Esophagus muscularis mucosa (tissue), 4 donors: ENCODE data around the gene DOCK4. TPM values are rescaled to one million over a fixed set of nuclear protein-coding genes. Genes with fewer than 3 reads are reported as not detected.

Source experiments
- DNase-seq: peaks from one replicate; pipeline ENCODE4 v3.0.0-alpha.2; 2017; ENCODE audit errors: extremely low spot score
- H3K27ac ChIP-seq, 4 donors: fragments of 200-600 bp; sonication (generic); replicated peaks in 1 of 4; 1 replicate in 3 of 4; 2 replicates in 1 of 4; pipeline ENCODE4 v1.5.1; 2016 to 2019; ENCODE audit warnings: mild to moderate bottlenecking in 1 of 4
- H3K27me3 ChIP-seq, 4 donors: fragments of 200-600 bp; sonication (generic); one replicate each; pipeline versions ENCODE4 v1.5.1 to v1.6.0; 2016 to 2019
- H3K36me3 ChIP-seq, 4 donors: fragments of 200-600 bp; sonication (generic); one replicate each; pipeline ENCODE4 v1.5.1; 2016 to 2019
- H3K4me1 ChIP-seq, 4 donors: fragments of 200-600 bp; sonication (generic); one replicate each; pipeline ENCODE4 v1.5.1; 2016 to 2019
- H3K4me3 ChIP-seq, 4 donors: fragments of 200-600 bp; sonication (generic); 1 replicate in 2 of 4; 2 replicates in 2 of 4; pipeline ENCODE4 v1.5.1; 2016 to 2019; ENCODE audit warnings: mild to moderate bottlenecking in 4 of 4, moderate library complexity in 1 of 4
- H3K9me3 ChIP-seq, 4 donors: fragments of 200-600 bp; sonication (generic); 1 replicate in 3 of 4; 2 replicates in 1 of 4; pipeline ENCODE4 v1.5.1; 2016 to 2019
- CTCF ChIP-seq, 3 experiments: fragments of 200-600 bp in 2 of 3; fragments of 450-650 bp in 1 of 3; sonication (generic) in 2 of 3; IDR thresholded peaks; one replicate each; pipeline ENCODE4 v1.5.1; 2017 to 2019; ENCODE audit warnings: antibody characterized with exemption in 3 of 3, mild to moderate bottlenecking in 2 of 3, moderate library complexity in 1 of 3
- EP300 ChIP-seq: sonication (generic); formaldehyde crosslinking; IDR thresholded peaks from one replicate; pipeline ENCODE4 v1.6.1; 2017; ENCODE audit warnings: antibody characterized with exemption
- POLR2A ChIP-seq: fragments of 450-650 bp; IDR thresholded peaks from one replicate; pipeline ENCODE4 v1.6.1; 2017; ENCODE audit warnings: antibody characterized with exemption, moderate library complexity, mild to moderate bottlenecking, low read depth
- POLR2AphosphoS5 ChIP-seq, 2 donors: sonication (generic); formaldehyde crosslinking; IDR thresholded peaks; one replicate each; pipeline ENCODE4 v1.6.1; 2017; ENCODE audit warnings: antibody characterized with exemption in 2 of 2
- WGBS: methylation state at CpG from one replicate; pipeline ENCODE4 v1.1.5; 2018; 5-methylcytosine and 5-hydroxymethylcytosine counted together
- intact Hi-C: fragments of 100-400 bp; cut with DNase I; formaldehyde crosslinking; loops from one replicate; pipeline ENCODE4 v1.15.1; 2023
- total RNA-seq, 4 donors: library from RNA; depleted of rRNA; stranded (reverse); fragments of >200 nt; gene quantifications; one replicate each; pipeline versions ENCODE4 v1.1.0 to v1.2.1, GENCODE V29; 2016

DOCK4 gene
- total RNA-seq, 4 donors from 2014 or later: 14.0 to 25.3 (median 18.8) TPM

GRCh38 chr7:111796671-111797070 lies 409.5 kb downstream of the DOCK4 start:
- Histone ChIP-seq H3K27ac (no peak overlapping the region), H3K36me3 (peaks cover 0 to 30% (median 10%) of the 10 kb centered on the region in 4 donors), H3K4me3 (no peak overlapping the region), H3K27me3 (no peaks in the 10 kb centered on the region), H3K4me1 (no peaks in the 10 kb centered on the region), H3K9me3 (peaks cover 0 to 54% (median 48%) of the 10 kb centered on the region in 4 donors)
- intact Hi-C loops: no loop called here
- 87% methylated on average over 7 of the region's 7 CpGs for WGBS
- no peak for TF ChIP-seq CTCF (IDR thresholded peaks at IDR 0.05)
- TF ChIP-seq EP300: no peak
- TF ChIP-seq POLR2A: no peak
- no peak for TF ChIP-seq POLR2AphosphoS5 (IDR thresholded peaks at IDR 0.05)
- no peak for DNase-seq

GRCh38 chr7:111789870-111790269 lies 416.3 kb downstream of the DOCK4 start:
- no peak for DNase-seq
- Histone ChIP-seq H3K4me3 (no peak overlapping the region), H3K9me3 (peaks cover 0 to 10% (median 3%) of the 10 kb centered on the region in 4 donors), H3K4me1 (no peaks in the 10 kb centered on the region), H3K27me3 (no peaks in the 10 kb centered on the region), H3K27ac (no peak overlapping the region), H3K36me3 (peaks cover 0 to 25% (median 8%) of the 10 kb centered on the region in 4 donors)
- TF ChIP-seq CTCF (IDR thresholded peaks at IDR 0.05): no peak
- TF ChIP-seq POLR2AphosphoS5 (IDR thresholded peaks at IDR 0.05): no peak
- TF ChIP-seq POLR2A: no peak
- TF ChIP-seq EP300: no peak
- intact Hi-C loops: loop anchor here (2.0 to 10.0 kb wide), 2 partner anchors 37 to 145 kb away; no protein-coding TSS in a partner anchor

DNA sequence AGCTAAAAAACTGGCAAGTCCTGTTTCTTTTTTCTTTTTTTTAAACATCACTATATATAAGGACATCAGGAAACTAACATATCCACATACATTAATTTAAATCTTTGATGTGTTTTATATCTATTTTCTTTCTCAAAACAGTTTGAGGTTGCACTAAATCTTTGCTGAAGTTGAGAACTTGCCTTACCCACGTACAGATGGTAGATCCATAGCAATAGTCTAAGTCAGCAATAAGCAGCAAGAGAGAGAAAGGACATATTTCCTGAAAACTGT lies 417.2 kb downstream of the DOCK4 start:
- Histone ChIP-seq H3K9me3 (peaks cover 0 to 4% (median under 1%) of the 10 kb centered on the region in 4 donors), H3K4me3 (no peak overlapping the region), H3K4me1 (no peaks in the 10 kb centered on the region), H3K36me3 (peaks cover 0 to 25% (median 5%) of the 10 kb centered on the region in 4 donors), H3K27me3 (no peaks in the 10 kb centered on the region), H3K27ac (no peak overlapping the region)
- 83% methylated on average over 1 of the region's 1 CpG for WGBS
- DNase-seq: no peak
- intact Hi-C loops: loop anchor here (10.0 kb wide), 1 partner anchor 146 kb away; no protein-coding TSS in a partner anchor
- TF ChIP-seq POLR2AphosphoS5 (IDR thresholded peaks at IDR 0.05): no peak
- TF ChIP-seq CTCF (IDR thresholded peaks at IDR 0.05): no peak
- no peak for TF ChIP-seq EP300
- TF ChIP-seq POLR2A: no peak

DNA sequence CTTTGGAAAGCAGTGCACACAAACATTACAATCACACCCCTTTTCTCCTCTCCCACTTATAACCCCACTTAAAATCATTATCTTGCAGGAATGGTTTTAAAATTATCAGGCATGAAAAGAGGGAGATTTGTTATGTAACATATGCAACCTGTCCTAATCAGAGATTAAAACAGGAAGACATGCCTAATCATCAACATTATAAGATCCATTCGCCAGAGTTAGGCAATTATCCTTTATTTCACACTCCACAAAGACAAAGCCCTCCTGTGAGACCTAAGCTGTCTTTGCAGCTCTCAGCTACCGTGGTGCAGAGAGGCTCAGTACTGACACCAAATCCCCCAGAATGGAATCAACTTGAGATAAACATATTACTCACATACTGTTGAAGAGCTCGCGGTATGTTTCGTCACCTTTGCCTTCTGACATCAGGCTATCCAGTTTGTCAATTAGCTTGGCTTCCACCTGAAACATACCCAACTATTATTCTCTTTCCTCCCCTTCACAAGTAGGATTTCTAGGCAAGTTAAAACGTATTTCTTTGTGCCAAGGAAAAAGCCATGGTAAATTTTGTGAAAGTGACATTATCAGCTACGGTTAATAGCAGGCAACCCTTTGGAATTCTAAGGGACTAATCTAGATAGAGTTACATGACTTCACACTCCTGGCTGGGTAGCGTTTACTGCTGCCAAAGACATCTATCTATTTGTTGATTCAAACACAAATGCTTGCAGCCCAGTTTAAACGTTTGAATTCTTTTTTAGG lies 417.7 kb downstream of the DOCK4 start:
- H3K4me3 ChIP-seq: no peak overlapping the region
- no peak for DNase-seq
- H3K36me3 ChIP-seq: peaks cover 0 to 25% (median 5%) of the 10 kb centered on the region in 4 donors
- no peak overlapping the region for H3K27ac ChIP-seq
- H3K27me3 ChIP-seq: no peaks in the 10 kb centered on the region
- 51% methylated on average over 9 of the region's 9 CpGs for WGBS
- TF ChIP-seq CTCF (IDR thresholded peaks at IDR 0.05): no peak
- no peak for TF ChIP-seq POLR2A
- TF ChIP-seq EP300: no peak
- no peak for TF ChIP-seq POLR2AphosphoS5 (IDR thresholded peaks at IDR 0.05)
- intact Hi-C loops: loop anchor here (10.0 kb wide), 1 partner anchor 146 kb away; no protein-coding TSS in a partner anchor
- H3K4me1 ChIP-seq: no peaks in the 10 kb centered on the region
- no peaks in the 10 kb centered on the region for H3K9me3 ChIP-seq

GRCh38 chr7:111787741-111788140 lies 418.5 kb downstream of the DOCK4 start:
- no peak overlapping the region for H3K4me3 ChIP-seq
- H3K27ac ChIP-seq: no peak overlapping the region
- intact Hi-C loops: loop anchor here (10.0 kb wide), 1 partner anchor 147 kb away; no protein-coding TSS in a partner anchor
- no peaks in the 10 kb centered on the region for H3K4me1 ChIP-seq
- WGBS: 86% methylated on average over 2 of the region's 2 CpGs
- no peaks in the 10 kb centered on the region for H3K9me3 ChIP-seq
- H3K36me3 ChIP-seq: peaks cover 0 to 23% (median 5%) of the 10 kb centered on the region in 4 donors
- H3K27me3 ChIP-seq: no peaks in the 10 kb centered on the region
- DNase-seq: no peak
- TF ChIP-seq CTCF (IDR thresholded peaks at IDR 0.05) (no peak), EP300 (no peak), POLR2A (no peak), POLR2AphosphoS5 (IDR thresholded peaks at IDR 0.05) (no peak)
